GM23338 (cell line): Measurements from ENCODE around the gene CASP7. TPM values are rescaled to one million over a fixed set of nuclear protein-coding genes. Genes with fewer than 3 reads are reported as not detected.

ENCODE experiments used
- ATAC-seq: fragments of 200-7000 bp; cut with Tn5 transposase; 3 replicates; pipeline ENCODE4 v1.9.1; 2020
- DNase-seq: peaks from one replicate; pipeline ENCODE4 v3.0.0-alpha.2; 2015; ENCODE audit warnings: low spot score
- H2AFZ ChIP-seq: fragments of 200-600 bp; sonication (generic); 2 replicates; pipeline ENCODE4 v1.8.0; 2016; ENCODE audit warnings: antibody characterized with exemption, mild to moderate bottlenecking, moderate library complexity
- H3F3A ChIP-seq: fragments of 200-600 bp; sonication (generic); replicated peaks from 2 replicates; pipeline ENCODE4 v1.8.0; 2017; ENCODE audit warnings: antibody characterized with exemption, mixed run types, low read depth
- H3K27ac ChIP-seq: fragments of 200-600 bp; sonication (generic); 2 replicates; pipeline ENCODE4 v1.6.1; 2016; ENCODE audit warnings: low read depth
- H3K27me3 ChIP-seq: fragments of 200-600 bp; sonication (generic); 2 replicates; pipeline ENCODE4 v1.8.0; 2016; ENCODE audit warnings: mild to moderate bottlenecking, mixed run types, moderate library complexity; ENCODE audit not compliant: insufficient read depth
- H3K36me3 ChIP-seq: fragments of 200-600 bp; sonication (generic); 2 replicates; pipeline ENCODE4 v1.8.0; 2016; ENCODE audit warnings: mild to moderate bottlenecking; ENCODE audit not compliant: insufficient read depth
- H3K4me1 ChIP-seq: fragments of 200-600 bp; sonication (generic); 2 replicates; pipeline ENCODE4 v1.8.0; 2016; ENCODE audit warnings: mild to moderate bottlenecking, moderate library complexity; ENCODE audit not compliant: insufficient read depth
- H3K4me2 ChIP-seq: fragments of 200-600 bp; sonication (generic); 2 replicates; pipeline ENCODE4 v1.7.1; 2017; ENCODE audit warnings: mixed run types
- H3K4me3 ChIP-seq: fragments of 200-600 bp; sonication (generic); 2 replicates; pipeline ENCODE4 v1.6.1; 2016; ENCODE audit warnings: mixed run types
- H3K79me2 ChIP-seq: fragments of 200-600 bp; sonication (generic); replicated peaks from 2 replicates; pipeline ENCODE4 v1.8.0; 2017; ENCODE audit warnings: mild to moderate bottlenecking; ENCODE audit not compliant: insufficient read depth
- H3K9me2 ChIP-seq: fragments of 200-600 bp; sonication (generic); 2 replicates; pipeline ENCODE4 v1.8.0; 2017; ENCODE audit not compliant: insufficient read depth
- H4K20me1 ChIP-seq: fragments of 200-600 bp; sonication (generic); replicated peaks from 2 replicates; pipeline ENCODE4 v1.8.0; 2017; ENCODE audit warnings: mild to moderate bottlenecking; ENCODE audit not compliant: insufficient read depth
- H3K27ac Mint-ChIP-seq: 2 replicates; pipeline ENCODE4 v1.8.0; 2020; ENCODE audit warnings: inconsistent platforms, mild to moderate bottlenecking, moderate library complexity, mixed read lengths
- H3K27me3 Mint-ChIP-seq: 3 replicates; pipeline ENCODE4 v1.8.0; 2022; ENCODE audit warnings: low read depth, mild to moderate bottlenecking, moderate library complexity, mixed read lengths, inconsistent platforms; ENCODE audit not compliant: insufficient read depth, poor library complexity
- H3K36me3 Mint-ChIP-seq: 3 replicates; pipeline ENCODE4 v1.8.0; 2021; ENCODE audit warnings: low read depth, mild to moderate bottlenecking, inconsistent platforms, moderate library complexity, mixed read lengths
- H3K4me1 Mint-ChIP-seq: 3 replicates; pipeline ENCODE4 v1.8.0; 2020; ENCODE audit warnings: mild to moderate bottlenecking, inconsistent platforms, mixed read lengths
- H3K4me3 Mint-ChIP-seq: 3 replicates; pipeline ENCODE4 v1.8.0; 2021; ENCODE audit warnings: moderate library complexity, mild to moderate bottlenecking, inconsistent platforms, mixed read lengths
- H3K9me3 Mint-ChIP-seq: 3 replicates; pipeline ENCODE4 v1.8.0; 2020; ENCODE audit warnings: moderate library complexity, mild to moderate bottlenecking, inconsistent platforms, mixed read lengths
- CREB1 ChIP-seq: fragments of 250-450 bp; sonication (Bioruptor Pico); IDR thresholded peaks from 2 replicates; pipeline ENCODE4 v1.5.0; 2020; ENCODE audit warnings: low read depth, mild to moderate bottlenecking, moderate library complexity
- CTCF ChIP-seq, 2 experiments: fragments of 200-600 bp in 1 of 2; sonication (generic) in 1 of 2; conservative IDR thresholded peaks; 2 replicates each; pipeline versions ENCODE4 v1.5.1 to v1.6.1; 2016 to 2017; ENCODE audit warnings: antibody characterized with exemption in 2 of 2, low read depth in 2 of 2, mild to moderate bottlenecking in 2 of 2, moderate library complexity in 1 of 2
- ETS1 ChIP-seq: IDR thresholded peaks from 2 replicates; pipeline ENCODE4 v1.6.1; 2016; ENCODE audit warnings: antibody characterized with exemption
- EZH2 ChIP-seq: fragments of 200-600 bp; sonication (generic); IDR thresholded peaks from one replicate; pipeline ENCODE4 v1.8.0; 2017; ENCODE audit warnings: antibody characterized with exemption, mild to moderate bottlenecking, low read depth; ENCODE audit not compliant: unreplicated experiment
- EZH2phosphoT487 ChIP-seq: fragments of 200-600 bp; sonication (generic); IDR thresholded peaks from one replicate; pipeline ENCODE4 v1.8.1; 2018; ENCODE audit warnings: antibody characterized with exemption; ENCODE audit not compliant: unreplicated experiment
- JUNB ChIP-seq: IDR thresholded peaks from one replicate; pipeline ENCODE4 v1.6.1; 2016; ENCODE audit warnings: antibody characterized with exemption; ENCODE audit not compliant: unreplicated experiment
- NANOG ChIP-seq: IDR thresholded peaks from 2 replicates; pipeline ENCODE4 v1.6.1; 2016; ENCODE audit warnings: antibody characterized with exemption, borderline replicate concordance
- POLR2AphosphoS5 ChIP-seq: IDR thresholded peaks from 2 replicates; pipeline ENCODE4 v1.6.1; 2016; ENCODE audit warnings: antibody characterized with exemption, low read depth
- REST ChIP-seq: IDR thresholded peaks from one replicate; pipeline ENCODE4 v1.6.1; 2018; ENCODE audit warnings: antibody characterized with exemption; ENCODE audit not compliant: unreplicated experiment
- STAT1 ChIP-seq: IDR thresholded peaks from one replicate; pipeline ENCODE4 v1.6.1; 2016; ENCODE audit warnings: antibody characterized with exemption; ENCODE audit not compliant: unreplicated experiment
- ZNF114 ChIP-seq: fragments of 250-450 bp; sonication (Bioruptor Pico); IDR thresholded peaks from 2 replicates; pipeline ENCODE4 v1.5.0; 2020; ENCODE audit warnings: mild to moderate bottlenecking, moderate library complexity
- ZNF331 ChIP-seq: fragments of 250-450 bp; sonication (Bioruptor Pico); IDR thresholded peaks from 2 replicates; pipeline ENCODE4 v1.5.0; 2020; ENCODE audit warnings: low read depth, mild to moderate bottlenecking, moderate library complexity
- ZNF462 ChIP-seq: fragments of 250-450 bp; sonication (Bioruptor Pico); IDR thresholded peaks from 2 replicates; pipeline ENCODE4 v1.5.0; 2020; ENCODE audit warnings: mild to moderate bottlenecking, moderate library complexity
- polyA plus RNA-seq: library from polyadenylated mRNA; unstranded; fragments of >200 nt; fragmentation: Nextera tagmentation; extraction: Ambion mirVana; gene quantifications from 2 replicates; pipeline ENCODE4 v1.2.1, GENCODE V29; 2016
- total RNA-seq: library from RNA; depleted of rRNA; stranded (reverse); fragments of >200 nt; shearing (Covaris generic); gene quantifications from 2 replicates; pipeline ENCODE4 v1.2.3, GENCODE V29; 2014

Gene CASP7
- total and polyA plus RNA-seq, 2 experiments from 2014 or later = 2.1 to 7.0 TPM

- H3K36me3 Mint-ChIP-seq = peaks cover 3% of the 10 kb centered on the region; the same call in 1 of the 3 replicates
- H3K27ac Mint-ChIP-seq = no peak overlapping the region
- Histone ChIP-seq H2AFZ (no peak overlapping the region), H3F3A (no peaks in the 10 kb centered on the region), H4K20me1 (no peaks in the 10 kb centered on the region), H3K4me2 (peak overlapping the region; percentile 19; the same call in 1 of the 2 replicates), H3K79me2 (no peaks in the 10 kb centered on the region), H3K27me3 (no peaks in the 10 kb centered on the region), H3K4me3 (no peak overlapping the region), H3K27ac (no peak overlapping the region), H3K36me3 (no peaks in the 10 kb centered on the region), H3K4me1 (peaks cover 35% of the 10 kb centered on the region), H3K9me2 (no peaks in the 10 kb centered on the region)
- ATAC-seq (no peak; the same call in 2 of the 3 replicates), DNase-seq (no peak)
- TF ChIP-seq EZH2phosphoT487 (no peak), ETS1 (no peak), EZH2 (no peak), STAT1 (no peak), ZNF331 (no peak), REST (no peak), JUNB (no peak), CTCF (conservative IDR thresholded peaks at IDR 0.05; ENCODE audit: low read depth in 2 of 2) (no peak), POLR2AphosphoS5 (no peak), CREB1 (CRISPR knock-in tag) (no peak), ZNF114 (no peak), NANOG (no peak), ZNF462 (CRISPR knock-in tag) (no peak)
- H3K4me3 Mint-ChIP-seq = no peak overlapping the region
- peaks cover 61% of the 10 kb centered on the region for H3K4me1 Mint-ChIP-seq
- peaks cover 4% of the 10 kb centered on the region for H3K27me3 Mint-ChIP-seq
- no peaks in the 10 kb centered on the region; the same call in 2 of the 3 replicates for H3K9me3 Mint-ChIP-seq
These were observed 31.4 kb downstream of the CASP7 start for GRCh38 chr10:113711142-113711541.
